ENCODE results near the gene ACOX3.
"Not testable (repeated sequence)": the region's sequence is repeated elsewhere in the genome, so short reads cannot be mapped to it uniquely, and the experiment has no call there.

The ACOX3 gene

DNA sequence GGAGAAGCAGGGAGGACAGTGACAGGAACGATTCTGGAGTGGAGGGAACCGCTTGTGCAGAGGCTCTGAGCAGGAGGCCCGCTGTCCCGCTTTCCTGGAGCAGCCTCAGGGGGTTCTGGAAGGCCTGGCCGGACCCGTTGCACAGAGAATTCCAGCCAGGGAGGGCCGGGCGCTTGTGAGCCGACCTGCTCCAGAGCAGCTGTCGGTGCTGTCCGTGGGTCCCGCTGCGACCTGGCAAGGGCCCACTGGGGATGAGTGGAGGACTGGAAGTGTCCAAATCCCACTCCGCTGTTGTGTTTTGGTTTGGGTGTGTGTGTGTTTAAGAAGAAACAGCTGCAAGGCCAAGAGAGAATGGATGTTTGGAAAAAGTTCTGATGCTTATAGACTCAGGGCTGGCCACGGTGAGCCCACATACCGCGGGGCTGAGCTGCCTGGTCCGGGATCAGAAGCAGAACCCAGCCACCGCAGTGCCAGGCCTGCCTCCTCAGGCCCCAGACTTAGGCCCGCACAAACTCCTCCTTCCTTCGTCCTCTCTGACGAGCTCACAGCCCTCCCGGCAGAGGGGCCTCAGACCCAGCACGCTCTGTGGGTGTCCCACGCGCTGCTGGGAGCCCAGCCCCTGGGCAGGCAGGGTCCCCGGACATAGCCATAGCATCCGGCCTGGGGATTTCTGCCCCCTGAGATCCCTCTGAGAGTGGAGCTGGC, 97.1 kb downstream of the ACOX3 start:
- Mint-ChIP-seq H3K9me3 (no peaks in the 10 kb centered on the region), H3K27me3 (peaks cover 4% of the 10 kb centered on the region), H3K4me1 (no peaks in the 10 kb centered on the region), H3K4me3 (no peak overlapping the region), H3K27ac (no peak overlapping the region), H3K36me3 (no peaks in the 10 kb centered on the region)
- CTCF ChIA-PET: no interaction called here
- DNase-seq: no peak

DNA sequence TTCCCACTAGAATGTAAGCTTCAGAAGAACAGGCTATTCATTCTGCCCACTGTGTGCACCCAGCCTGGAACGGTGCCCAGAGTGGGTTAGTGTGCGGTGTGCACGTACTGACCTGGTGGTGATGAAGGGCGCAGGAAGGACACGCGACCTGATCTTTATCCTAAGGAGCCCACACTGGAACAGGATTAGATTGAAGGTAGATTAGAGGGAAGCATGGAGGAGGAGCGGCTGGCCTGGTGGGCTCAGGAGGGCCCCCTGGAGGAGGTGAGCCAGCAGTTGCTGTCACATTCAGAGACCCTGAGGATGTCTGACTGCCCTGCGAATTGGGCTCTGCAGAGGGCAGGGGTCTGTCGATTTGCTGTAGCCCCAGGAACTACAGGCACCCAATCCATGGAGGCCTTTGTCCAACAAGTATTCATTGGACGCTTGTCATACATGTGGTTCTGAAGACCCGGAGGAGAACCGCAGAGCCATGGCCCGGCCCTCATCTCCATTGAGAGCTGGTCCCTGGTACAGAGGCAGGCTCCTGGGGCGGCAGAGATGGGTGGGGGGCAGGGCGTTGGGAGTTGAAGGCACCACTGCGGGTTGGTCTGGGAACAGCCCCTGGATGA, 97.8 kb downstream of the ACOX3 start:
- Mint-ChIP-seq H3K27me3 (peaks cover 4% of the 10 kb centered on the region), H3K4me3 (no peak overlapping the region), H3K4me1 (no peaks in the 10 kb centered on the region), H3K36me3 (no peaks in the 10 kb centered on the region), H3K27ac (no peak overlapping the region), H3K9me3 (no peaks in the 10 kb centered on the region)
- CTCF ChIA-PET: no interaction called here
- DNase-seq: no peak

DNA sequence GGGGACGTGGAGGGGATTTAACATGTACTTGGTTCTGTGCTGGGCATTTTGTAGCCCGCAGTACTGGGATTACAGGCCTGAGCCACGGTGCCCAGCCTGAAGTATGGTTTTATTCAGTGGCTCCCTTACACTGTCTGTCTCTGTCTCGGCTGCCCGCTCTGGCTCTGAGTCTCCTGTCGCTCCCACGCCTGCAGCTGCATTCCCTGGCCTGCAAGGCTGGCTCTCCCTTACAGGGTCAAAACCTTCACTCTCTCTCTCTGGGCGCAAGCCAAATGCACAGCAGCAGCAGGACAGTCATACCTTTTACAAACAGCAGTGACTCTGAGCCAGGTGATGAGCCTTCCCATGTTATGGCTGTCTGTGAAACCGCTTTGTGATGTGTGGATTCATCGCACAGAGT, 98.8 kb downstream of the ACOX3 start:
- CTCF ChIA-PET: no interaction called here

GRCh38 chr4:8341281-8341680, 99.2 kb downstream of the ACOX3 start:
- H3K27ac Mint-ChIP-seq, H3K4me1 Mint-ChIP-seq, DNase-seq, H3K27me3 Mint-ChIP-seq, H3K36me3 Mint-ChIP-seq, H3K4me3 Mint-ChIP-seq, CTCF ChIA-PET, H3K9me3 Mint-ChIP-seq: not testable (repeated sequence)

More for the DNA sequence above, 98.8 kb downstream of the ACOX3 start:
- DNase-seq: no peak
- H3K36me3 Mint-ChIP-seq: no peaks in the 10 kb centered on the region
- H3K4me1 Mint-ChIP-seq: no peaks in the 10 kb centered on the region
- no peak overlapping the region for H3K4me3 Mint-ChIP-seq
- H3K27ac Mint-ChIP-seq: no peak overlapping the region
- H3K9me3 Mint-ChIP-seq: peaks cover 2% of the 10 kb centered on the region
- peaks cover 4% of the 10 kb centered on the region for H3K27me3 Mint-ChIP-seq

DNA sequence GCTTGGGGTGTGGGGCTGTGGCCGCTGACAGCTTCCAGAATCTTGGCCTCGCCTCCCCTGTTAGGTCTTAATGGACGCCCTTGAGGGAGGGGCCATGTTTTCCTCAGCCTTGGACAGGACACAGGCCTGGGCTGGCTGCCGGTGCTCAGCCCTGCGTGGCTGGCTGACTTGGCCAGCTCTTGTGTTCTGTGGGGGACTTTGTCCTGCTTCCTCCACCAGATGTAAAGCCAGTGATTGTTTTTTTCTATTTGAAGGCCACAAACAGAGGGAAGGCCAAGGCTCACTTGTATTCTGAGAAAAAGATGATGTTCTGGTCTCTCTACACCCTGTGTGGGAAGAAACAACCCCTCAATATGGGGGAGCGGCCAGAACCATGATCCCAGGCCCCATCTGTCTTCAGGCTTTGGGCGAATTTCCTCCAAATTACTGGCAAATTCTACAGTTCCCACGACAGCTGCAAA, 99.7 kb downstream of the ACOX3 start:
- Mint-ChIP-seq H3K27me3 (peaks cover 4% of the 10 kb centered on the region), H3K4me1 (no peaks in the 10 kb centered on the region), H3K9me3 (peaks cover 8% of the 10 kb centered on the region), H3K36me3 (no peaks in the 10 kb centered on the region), H3K4me3 (no peak overlapping the region), H3K27ac (no peak overlapping the region)
- no peak for DNase-seq
- CTCF ChIA-PET: no interaction called here

- H3K9me3 Mint-ChIP-seq: peaks cover 14% of the 10 kb centered on the region
- no peaks in the 10 kb centered on the region for H3K36me3 Mint-ChIP-seq
- CTCF ChIA-PET: no interaction called here
- no peak overlapping the region for H3K27ac Mint-ChIP-seq
- H3K4me1 Mint-ChIP-seq: no peaks in the 10 kb centered on the region
- no peak for DNase-seq
- no peak overlapping the region for H3K4me3 Mint-ChIP-seq
- H3K27me3 Mint-ChIP-seq: peaks cover 4% of the 10 kb centered on the region
Observed at GRCh38 chr4:8338351-8338961, 102.1 kb downstream of the ACOX3 start.

DNA sequence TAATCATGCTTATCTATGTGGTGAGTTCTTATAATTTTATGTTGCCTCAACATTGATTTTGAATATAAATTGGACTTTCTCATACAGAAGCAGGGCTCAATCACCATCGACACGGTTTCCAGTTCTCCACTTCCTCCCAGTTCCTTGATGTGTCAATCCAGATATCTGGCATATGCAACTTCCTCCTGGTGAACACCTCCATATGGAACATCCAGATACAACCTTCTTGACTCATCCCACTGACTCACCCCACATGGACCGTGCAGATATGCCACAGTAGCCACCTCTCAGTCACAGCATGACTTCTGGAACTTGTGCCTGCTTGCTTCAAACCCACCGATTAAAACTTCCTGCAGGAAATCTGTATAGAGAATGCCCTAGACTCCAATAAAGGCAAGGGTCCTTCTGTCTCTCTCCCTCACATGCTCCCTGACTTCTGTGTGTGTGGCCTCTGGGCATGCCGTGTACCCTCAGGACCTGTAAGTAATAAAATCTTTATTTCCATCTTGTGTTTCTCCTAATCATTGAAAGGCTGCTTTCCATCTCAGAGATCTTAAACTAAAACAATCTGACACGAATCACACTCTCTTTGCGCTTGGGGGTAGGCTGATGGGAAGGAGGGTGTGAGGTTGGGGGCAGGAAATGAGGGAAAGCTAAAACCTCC, 104.0 kb downstream of the ACOX3 start:
- Mint-ChIP-seq H3K9me3 (peaks cover 14% of the 10 kb centered on the region), H3K36me3 (no peaks in the 10 kb centered on the region), H3K27ac (no peak overlapping the region), H3K4me3 (no peak overlapping the region), H3K27me3 (peaks cover under 1% of the 10 kb centered on the region), H3K4me1 (no peaks in the 10 kb centered on the region)
- no peak for DNase-seq
- CTCF ChIA-PET: no interaction called here

GRCh38 chr4:8335848-8336247, 104.7 kb downstream of the ACOX3 start:
- peaks cover 14% of the 10 kb centered on the region for H3K9me3 Mint-ChIP-seq
- DNase-seq: no peak
- no peaks in the 10 kb centered on the region for H3K27me3 Mint-ChIP-seq
- no peaks in the 10 kb centered on the region for H3K4me1 Mint-ChIP-seq
- H3K36me3 Mint-ChIP-seq: no peaks in the 10 kb centered on the region
- H3K27ac Mint-ChIP-seq: no peak overlapping the region
- no peak overlapping the region for H3K4me3 Mint-ChIP-seq
- CTCF ChIA-PET: no interaction called here

GRCh38 chr4:8334786-8335460, 105.6 kb downstream of the ACOX3 start:
- Mint-ChIP-seq H3K27ac (no peak overlapping the region), H3K4me1 (no peaks in the 10 kb centered on the region), H3K9me3 (peaks cover 14% of the 10 kb centered on the region), H3K36me3 (no peaks in the 10 kb centered on the region), H3K4me3 (no peak overlapping the region), H3K27me3 (peaks cover 5% of the 10 kb centered on the region)
- CTCF ChIA-PET: no interaction called here
- DNase-seq: no peak

GRCh38 chr4:8333726-8334460, 106.6 kb downstream of the ACOX3 start:
- DNase-seq: no peak
- Mint-ChIP-seq H3K4me1 (no peaks in the 10 kb centered on the region), H3K36me3 (no peaks in the 10 kb centered on the region), H3K27me3 (peaks cover 5% of the 10 kb centered on the region), H3K9me3 (peaks cover 14% of the 10 kb centered on the region), H3K27ac (no peak overlapping the region), H3K4me3 (no peak overlapping the region)
- CTCF ChIA-PET: no interaction called here

DNA sequence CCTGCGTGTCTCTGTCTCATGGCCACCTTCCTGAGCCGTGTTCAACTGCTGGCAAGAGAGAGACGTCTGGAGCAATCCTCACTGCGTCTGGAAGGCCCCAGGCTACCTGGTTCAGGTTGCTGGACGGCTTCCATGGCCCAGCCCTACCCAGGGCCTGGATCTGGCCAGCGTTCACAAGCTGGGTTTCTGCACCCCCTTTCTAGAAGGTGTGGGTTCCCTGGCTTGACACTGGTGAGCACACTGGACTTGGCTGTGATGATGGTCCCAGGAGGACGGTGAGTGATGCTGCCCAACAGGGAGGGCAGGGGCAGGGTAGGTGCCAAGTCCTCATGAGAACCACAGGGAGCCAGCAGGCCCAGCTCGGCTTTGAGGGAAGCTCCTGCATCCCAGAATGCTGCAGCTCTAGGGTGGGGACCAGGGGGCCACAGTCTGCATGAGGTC, 107.6 kb downstream of the ACOX3 start:
- CTCF ChIA-PET: interaction anchor here (0.6 kb wide), 1 partner anchor 179 kb away, joined by 3 read pairs; no protein-coding TSS in a partner anchor
- no peak for DNase-seq
- Mint-ChIP-seq H3K27me3 (peaks cover 5% of the 10 kb centered on the region), H3K4me1 (no peaks in the 10 kb centered on the region), H3K36me3 (no peaks in the 10 kb centered on the region), H3K9me3 (peaks cover 14% of the 10 kb centered on the region), H3K4me3 (no peak overlapping the region), H3K27ac (no peak overlapping the region)

- Mint-ChIP-seq H3K4me1 (no peaks in the 10 kb centered on the region), H3K36me3 (no peaks in the 10 kb centered on the region), H3K4me3 (no peak overlapping the region), H3K27me3 (peaks cover 5% of the 10 kb centered on the region), H3K27ac (no peak overlapping the region), H3K9me3 (peaks cover 14% of the 10 kb centered on the region)
- no peak for DNase-seq
- CTCF ChIA-PET: interaction anchor here (0.6 kb wide), 1 partner anchor 180 kb away, joined by 3 read pairs; no protein-coding TSS in a partner anchor
Observed at GRCh38 chr4:8332038-8332857, 108.3 kb downstream of the ACOX3 start.

DNA sequence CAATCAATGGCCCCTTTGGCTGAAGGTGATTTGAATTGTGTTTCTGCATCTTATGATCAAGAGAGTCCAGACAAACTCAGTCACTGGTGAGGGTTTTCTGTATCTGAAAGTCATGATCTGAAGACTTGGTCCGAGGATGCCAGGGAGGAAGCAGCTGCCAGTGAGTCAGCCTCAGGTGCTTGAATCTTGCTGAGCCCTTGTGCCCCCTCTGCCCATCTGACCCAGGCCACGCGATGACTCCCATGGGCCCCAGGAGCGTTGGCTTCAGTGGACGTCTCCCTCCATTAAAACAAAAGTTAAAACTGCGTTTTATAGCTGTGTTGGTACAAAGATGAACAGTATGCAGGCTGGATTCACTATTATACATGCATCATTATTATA, 109.0 kb downstream of the ACOX3 start:
- Mint-ChIP-seq H3K9me3 (peaks cover 10% of the 10 kb centered on the region), H3K27ac (no peak overlapping the region), H3K4me1 (no peaks in the 10 kb centered on the region), H3K4me3 (no peak overlapping the region), H3K27me3 (peaks cover 5% of the 10 kb centered on the region), H3K36me3 (no peaks in the 10 kb centered on the region)
- CTCF ChIA-PET: no interaction called here
- no peak for DNase-seq

Data from activated naive CD4-positive, alpha-beta T cell treated with anti-CD3 and anti-CD28 coated beads, Interleukin-2, amount 10 ng/mL, durations not matched to agents 7 days and 5 days (primary cell).